WTC11 (cell line): ENCODE data around the gene LRRC49. TPM values are rescaled to one million over a fixed set of nuclear protein-coding genes. Genes with fewer than 3 reads are reported as not detected.

Experiments used
- ATAC-seq: fragments of 200-7000 bp; cut with Tn5 transposase; 2 replicates; pipeline ENCODE4 v1.10.0; 2021; ENCODE audit warnings: mild to moderate bottlenecking, moderate library complexity
- CTCF ChIA-PET: fragments of 300-600 bp; sonication (Branson Sonifier 250); formaldehyde crosslinking; loops from one replicate; lab custom pipeline; 2021; ENCODE audit warnings: antibody characterized with exemption; lab: Charles Lee
- POLR2A ChIA-PET: fragments of 350-600 bp; sonication (Branson Sonifier 250); formaldehyde crosslinking; loops from one replicate; lab custom pipeline; 2021; ENCODE audit warnings: antibody characterized with exemption; lab: Charles Lee
- DNase-seq: peaks from one replicate; pipeline ENCODE4 v3.0.0; 2021; ENCODE audit warnings: low spot score
- H3K27ac Mint-ChIP-seq: 2 replicates; pipeline ENCODE4 v1.8.0; 2021; ENCODE audit warnings: mixed read lengths
- H3K27me3 Mint-ChIP-seq: 2 replicates; pipeline ENCODE4 v1.8.0; 2021; ENCODE audit warnings: low read depth, mild to moderate bottlenecking, moderate library complexity, mixed read lengths
- H3K36me3 Mint-ChIP-seq: 2 replicates; pipeline ENCODE4 v1.8.0; 2021; ENCODE audit warnings: mixed read lengths
- H3K4me1 Mint-ChIP-seq: 2 replicates; pipeline ENCODE4 v1.8.0; 2022; ENCODE audit warnings: mixed read lengths
- H3K4me3 Mint-ChIP-seq: 2 replicates; pipeline ENCODE4 v1.8.0; 2021; ENCODE audit warnings: mild to moderate bottlenecking, moderate library complexity, mixed read lengths
- H3K9me3 Mint-ChIP-seq: 2 replicates; pipeline ENCODE4 v1.8.0; 2021; ENCODE audit warnings: mixed read lengths
- CBFB ChIP-seq: sonication (generic); formaldehyde crosslinking; IDR thresholded peaks from 2 replicates; pipeline ENCODE4 v1.8.1; 2022; ENCODE audit warnings: mild to moderate bottlenecking, low read depth, missing genetic modification reagents
- CREB1 ChIP-seq: sonication (generic); formaldehyde crosslinking; IDR thresholded peaks from 2 replicates; pipeline ENCODE4 v1.8.0; 2023; ENCODE audit warnings: mild to moderate bottlenecking, missing genetic modification reagents
- FOXK1 ChIP-seq: sonication (generic); formaldehyde crosslinking; IDR thresholded peaks from 2 replicates; pipeline ENCODE4 v1.8.0; 2022; ENCODE audit warnings: mild to moderate bottlenecking, moderate library complexity, missing genetic modification reagents
- NFE2L1 ChIP-seq: sonication (generic); formaldehyde crosslinking; IDR thresholded peaks from 2 replicates; pipeline ENCODE4 v1.8.1; 2023; ENCODE audit warnings: missing genetic modification reagents
- NR2C2 ChIP-seq: sonication (generic); formaldehyde crosslinking; IDR thresholded peaks from 2 replicates; pipeline ENCODE4 v1.8.0; 2022; ENCODE audit warnings: mild to moderate bottlenecking, missing genetic modification reagents
- total RNA-seq: library from RNA; stranded (reverse); gene quantifications from 3 replicates; pipeline ENCODE4 v1.2.3, GENCODE V29; 2021
- TF ChIP-seq, protein P1 (sequence below): sonication (generic); formaldehyde crosslinking; IDR thresholded peaks from 2 replicates; pipeline ENCODE4 v1.8.1; 2022; ENCODE audit warnings: missing genetic modification reagents, borderline replicate concordance
- TF ChIP-seq, protein P2 (sequence below): sonication (generic); formaldehyde crosslinking; IDR thresholded peaks from 2 replicates; pipeline ENCODE4 v1.8.1; 2023; ENCODE audit warnings: mild to moderate bottlenecking, missing genetic modification reagents, moderate library complexity
- TF ChIP-seq, protein P3 (sequence below): fragments of 250-450 bp; sonication (Bioruptor Pico); conservative IDR thresholded peaks from 2 replicates; pipeline ENCODE4 v1.9.0; 2021; ENCODE audit warnings: mild to moderate bottlenecking
- TF ChIP-seq, protein P4 (sequence below): sonication (generic); formaldehyde crosslinking; IDR thresholded peaks from 2 replicates; pipeline ENCODE4 v1.8.1; 2023; ENCODE audit warnings: mild to moderate bottlenecking, missing genetic modification reagents, moderate library complexity
- TF ChIP-seq, protein P5 (sequence below): fragments of 200-600 bp; IDR thresholded peaks from 2 replicates; pipeline ENCODE4 v1.8.0; 2022; ENCODE audit warnings: antibody characterized with exemption
- TF ChIP-seq, protein P6 (sequence below): sonication (generic); formaldehyde crosslinking; IDR thresholded peaks from 2 replicates; pipeline ENCODE4 v1.8.0; 2022; ENCODE audit warnings: missing genetic modification reagents
- TF ChIP-seq, protein P7 (sequence below): fragments of 250-450 bp; sonication (Bioruptor Pico); IDR thresholded peaks from 2 replicates; pipeline ENCODE4 v1.9.0; 2021; ENCODE audit warnings: mild to moderate bottlenecking, borderline replicate concordance
- TF ChIP-seq, protein P8 (sequence below): sonication (generic); formaldehyde crosslinking; conservative IDR thresholded peaks from 2 replicates; pipeline ENCODE4 v1.8.1; 2023; ENCODE audit warnings: mild to moderate bottlenecking, low read depth, missing genetic modification reagents, moderate library complexity
- TF ChIP-seq, protein P9 (sequence below): sonication (generic); formaldehyde crosslinking; IDR thresholded peaks from 2 replicates; pipeline ENCODE4 v1.8.1; 2022; ENCODE audit warnings: mild to moderate bottlenecking, moderate library complexity, missing genetic modification reagents
- TF ChIP-seq, protein P10 (sequence below): fragments of 250-450 bp; sonication (Bioruptor Pico); IDR thresholded peaks from 2 replicates; pipeline ENCODE4 v1.8.0; 2021; ENCODE audit warnings: mild to moderate bottlenecking

Gene LRRC49
- total RNA-seq, 1 experiment from 2014 or later: 6.9 TPM

DNA sequence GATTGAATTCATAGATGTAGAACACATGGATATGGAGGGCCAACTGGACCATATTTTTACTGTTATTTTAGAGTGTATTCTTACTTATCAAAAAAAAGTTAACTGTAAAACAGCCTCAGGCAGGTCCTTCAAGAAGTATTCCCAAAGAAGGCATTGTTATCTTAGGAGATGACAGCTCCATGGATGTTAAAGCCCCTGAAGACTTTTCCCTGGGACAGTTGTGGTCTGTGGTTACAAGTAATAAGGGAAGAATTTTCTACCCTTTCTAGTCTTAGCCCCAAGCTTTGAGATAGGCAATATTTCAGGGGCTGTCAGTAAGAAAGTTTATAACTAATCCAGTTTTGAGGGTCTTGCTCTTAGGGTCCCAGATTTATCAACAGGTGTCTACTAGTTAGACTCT is 62.5 kb downstream of the LRRC49 start:
- TF ChIP-seq, protein P1, sequence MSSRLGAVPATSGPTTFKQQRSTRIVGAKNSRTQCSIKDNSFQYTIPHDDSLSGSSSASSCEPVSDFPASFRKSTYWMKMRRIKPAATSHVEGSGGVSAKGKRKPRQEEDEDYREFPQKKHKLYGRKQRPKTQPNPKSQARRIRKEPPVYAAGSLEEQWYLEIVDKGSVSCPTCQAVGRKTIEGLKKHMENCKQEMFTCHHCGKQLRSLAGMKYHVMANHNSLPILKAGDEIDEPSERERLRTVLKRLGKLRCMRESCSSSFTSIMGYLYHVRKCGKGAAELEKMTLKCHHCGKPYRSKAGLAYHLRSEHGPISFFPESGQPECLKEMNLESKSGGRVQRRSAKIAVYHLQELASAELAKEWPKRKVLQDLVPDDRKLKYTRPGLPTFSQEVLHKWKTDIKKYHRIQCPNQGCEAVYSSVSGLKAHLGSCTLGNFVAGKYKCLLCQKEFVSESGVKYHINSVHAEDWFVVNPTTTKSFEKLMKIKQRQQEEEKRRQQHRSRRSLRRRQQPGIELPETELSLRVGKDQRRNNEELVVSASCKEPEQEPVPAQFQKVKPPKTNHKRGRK (CRISPR knock-in tag): no peak
- TF ChIP-seq, protein P2, sequence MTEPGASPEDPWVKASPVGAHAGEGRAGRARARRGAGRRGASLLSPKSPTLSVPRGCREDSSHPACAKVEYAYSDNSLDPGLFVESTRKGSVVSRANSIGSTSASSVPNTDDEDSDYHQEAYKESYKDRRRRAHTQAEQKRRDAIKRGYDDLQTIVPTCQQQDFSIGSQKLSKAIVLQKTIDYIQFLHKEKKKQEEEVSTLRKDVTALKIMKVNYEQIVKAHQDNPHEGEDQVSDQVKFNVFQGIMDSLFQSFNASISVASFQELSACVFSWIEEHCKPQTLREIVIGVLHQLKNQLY: no peak
- TF ChIP-seq, protein P3, sequence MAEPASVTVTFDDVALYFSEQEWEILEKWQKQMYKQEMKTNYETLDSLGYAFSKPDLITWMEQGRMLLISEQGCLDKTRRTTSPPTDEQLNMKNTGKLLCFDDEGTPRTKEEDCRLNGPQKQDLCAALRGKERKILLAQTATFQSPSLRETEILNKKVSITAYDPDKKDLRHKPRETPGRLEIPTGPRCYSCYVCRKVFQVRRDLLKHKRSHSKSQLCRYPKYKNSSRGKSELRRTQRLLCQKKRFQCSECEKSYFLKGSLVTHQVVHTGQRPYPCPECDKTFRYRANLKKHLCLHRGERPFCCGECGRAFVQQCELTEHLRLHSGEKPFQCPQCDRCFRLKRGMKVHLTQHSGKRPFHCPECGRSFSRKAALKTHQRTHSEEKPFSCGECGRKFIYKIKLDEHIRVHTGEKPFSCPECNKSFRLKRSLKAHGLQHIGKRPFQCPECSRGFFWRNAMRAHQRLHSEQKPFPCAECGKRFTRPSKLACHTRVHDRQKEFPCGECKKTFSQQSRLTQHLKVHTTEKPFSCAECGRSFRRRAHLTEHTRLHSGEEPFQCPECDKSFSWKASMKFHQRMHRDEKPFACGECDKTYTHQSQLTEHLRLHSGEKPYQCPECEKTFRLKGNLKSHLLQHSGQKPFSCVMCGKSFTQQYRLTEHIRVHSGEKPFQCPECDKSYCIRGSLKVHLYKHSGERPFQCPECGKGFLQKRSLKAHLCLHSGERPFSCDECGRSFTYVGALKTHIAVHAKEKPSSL (CRISPR knock-in tag): no peak
- TF ChIP-seq, protein P4, sequence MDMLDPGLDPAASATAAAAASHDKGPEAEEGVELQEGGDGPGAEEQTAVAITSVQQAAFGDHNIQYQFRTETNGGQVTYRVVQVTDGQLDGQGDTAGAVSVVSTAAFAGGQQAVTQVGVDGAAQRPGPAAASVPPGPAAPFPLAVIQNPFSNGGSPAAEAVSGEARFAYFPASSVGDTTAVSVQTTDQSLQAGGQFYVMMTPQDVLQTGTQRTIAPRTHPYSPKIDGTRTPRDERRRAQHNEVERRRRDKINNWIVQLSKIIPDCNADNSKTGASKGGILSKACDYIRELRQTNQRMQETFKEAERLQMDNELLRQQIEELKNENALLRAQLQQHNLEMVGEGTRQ (CRISPR knock-in tag): no peak
- TF ChIP-seq, protein P5, sequence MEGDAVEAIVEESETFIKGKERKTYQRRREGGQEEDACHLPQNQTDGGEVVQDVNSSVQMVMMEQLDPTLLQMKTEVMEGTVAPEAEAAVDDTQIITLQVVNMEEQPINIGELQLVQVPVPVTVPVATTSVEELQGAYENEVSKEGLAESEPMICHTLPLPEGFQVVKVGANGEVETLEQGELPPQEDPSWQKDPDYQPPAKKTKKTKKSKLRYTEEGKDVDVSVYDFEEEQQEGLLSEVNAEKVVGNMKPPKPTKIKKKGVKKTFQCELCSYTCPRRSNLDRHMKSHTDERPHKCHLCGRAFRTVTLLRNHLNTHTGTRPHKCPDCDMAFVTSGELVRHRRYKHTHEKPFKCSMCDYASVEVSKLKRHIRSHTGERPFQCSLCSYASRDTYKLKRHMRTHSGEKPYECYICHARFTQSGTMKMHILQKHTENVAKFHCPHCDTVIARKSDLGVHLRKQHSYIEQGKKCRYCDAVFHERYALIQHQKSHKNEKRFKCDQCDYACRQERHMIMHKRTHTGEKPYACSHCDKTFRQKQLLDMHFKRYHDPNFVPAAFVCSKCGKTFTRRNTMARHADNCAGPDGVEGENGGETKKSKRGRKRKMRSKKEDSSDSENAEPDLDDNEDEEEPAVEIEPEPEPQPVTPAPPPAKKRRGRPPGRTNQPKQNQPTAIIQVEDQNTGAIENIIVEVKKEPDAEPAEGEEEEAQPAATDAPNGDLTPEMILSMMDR: no peak
- TF ChIP-seq, protein P6, sequence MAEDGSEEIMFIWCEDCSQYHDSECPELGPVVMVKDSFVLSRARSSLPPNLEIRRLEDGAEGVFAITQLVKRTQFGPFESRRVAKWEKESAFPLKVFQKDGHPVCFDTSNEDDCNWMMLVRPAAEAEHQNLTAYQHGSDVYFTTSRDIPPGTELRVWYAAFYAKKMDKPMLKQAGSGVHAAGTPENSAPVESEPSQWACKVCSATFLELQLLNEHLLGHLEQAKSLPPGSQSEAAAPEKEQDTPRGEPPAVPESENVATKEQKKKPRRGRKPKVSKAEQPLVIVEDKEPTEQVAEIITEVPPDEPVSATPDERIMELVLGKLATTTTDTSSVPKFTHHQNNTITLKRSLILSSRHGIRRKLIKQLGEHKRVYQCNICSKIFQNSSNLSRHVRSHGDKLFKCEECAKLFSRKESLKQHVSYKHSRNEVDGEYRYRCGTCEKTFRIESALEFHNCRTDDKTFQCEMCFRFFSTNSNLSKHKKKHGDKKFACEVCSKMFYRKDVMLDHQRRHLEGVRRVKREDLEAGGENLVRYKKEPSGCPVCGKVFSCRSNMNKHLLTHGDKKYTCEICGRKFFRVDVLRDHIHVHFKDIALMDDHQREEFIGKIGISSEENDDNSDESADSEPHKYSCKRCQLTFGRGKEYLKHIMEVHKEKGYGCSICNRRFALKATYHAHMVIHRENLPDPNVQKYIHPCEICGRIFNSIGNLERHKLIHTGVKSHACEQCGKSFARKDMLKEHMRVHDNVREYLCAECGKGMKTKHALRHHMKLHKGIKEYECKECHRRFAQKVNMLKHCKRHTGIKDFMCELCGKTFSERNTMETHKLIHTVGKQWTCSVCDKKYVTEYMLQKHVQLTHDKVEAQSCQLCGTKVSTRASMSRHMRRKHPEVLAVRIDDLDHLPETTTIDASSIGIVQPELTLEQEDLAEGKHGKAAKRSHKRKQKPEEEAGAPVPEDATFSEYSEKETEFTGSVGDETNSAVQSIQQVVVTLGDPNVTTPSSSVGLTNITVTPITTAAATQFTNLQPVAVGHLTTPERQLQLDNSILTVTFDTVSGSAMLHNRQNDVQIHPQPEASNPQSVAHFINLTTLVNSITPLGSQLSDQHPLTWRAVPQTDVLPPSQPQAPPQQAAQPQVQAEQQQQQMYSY (CRISPR knock-in tag): no peak
- TF ChIP-seq CBFB: no peak
- no peak for TF ChIP-seq NFE2L1 (CRISPR knock-in tag)
- no peak for TF ChIP-seq FOXK1 (CRISPR knock-in tag)
- TF ChIP-seq, protein P7, sequence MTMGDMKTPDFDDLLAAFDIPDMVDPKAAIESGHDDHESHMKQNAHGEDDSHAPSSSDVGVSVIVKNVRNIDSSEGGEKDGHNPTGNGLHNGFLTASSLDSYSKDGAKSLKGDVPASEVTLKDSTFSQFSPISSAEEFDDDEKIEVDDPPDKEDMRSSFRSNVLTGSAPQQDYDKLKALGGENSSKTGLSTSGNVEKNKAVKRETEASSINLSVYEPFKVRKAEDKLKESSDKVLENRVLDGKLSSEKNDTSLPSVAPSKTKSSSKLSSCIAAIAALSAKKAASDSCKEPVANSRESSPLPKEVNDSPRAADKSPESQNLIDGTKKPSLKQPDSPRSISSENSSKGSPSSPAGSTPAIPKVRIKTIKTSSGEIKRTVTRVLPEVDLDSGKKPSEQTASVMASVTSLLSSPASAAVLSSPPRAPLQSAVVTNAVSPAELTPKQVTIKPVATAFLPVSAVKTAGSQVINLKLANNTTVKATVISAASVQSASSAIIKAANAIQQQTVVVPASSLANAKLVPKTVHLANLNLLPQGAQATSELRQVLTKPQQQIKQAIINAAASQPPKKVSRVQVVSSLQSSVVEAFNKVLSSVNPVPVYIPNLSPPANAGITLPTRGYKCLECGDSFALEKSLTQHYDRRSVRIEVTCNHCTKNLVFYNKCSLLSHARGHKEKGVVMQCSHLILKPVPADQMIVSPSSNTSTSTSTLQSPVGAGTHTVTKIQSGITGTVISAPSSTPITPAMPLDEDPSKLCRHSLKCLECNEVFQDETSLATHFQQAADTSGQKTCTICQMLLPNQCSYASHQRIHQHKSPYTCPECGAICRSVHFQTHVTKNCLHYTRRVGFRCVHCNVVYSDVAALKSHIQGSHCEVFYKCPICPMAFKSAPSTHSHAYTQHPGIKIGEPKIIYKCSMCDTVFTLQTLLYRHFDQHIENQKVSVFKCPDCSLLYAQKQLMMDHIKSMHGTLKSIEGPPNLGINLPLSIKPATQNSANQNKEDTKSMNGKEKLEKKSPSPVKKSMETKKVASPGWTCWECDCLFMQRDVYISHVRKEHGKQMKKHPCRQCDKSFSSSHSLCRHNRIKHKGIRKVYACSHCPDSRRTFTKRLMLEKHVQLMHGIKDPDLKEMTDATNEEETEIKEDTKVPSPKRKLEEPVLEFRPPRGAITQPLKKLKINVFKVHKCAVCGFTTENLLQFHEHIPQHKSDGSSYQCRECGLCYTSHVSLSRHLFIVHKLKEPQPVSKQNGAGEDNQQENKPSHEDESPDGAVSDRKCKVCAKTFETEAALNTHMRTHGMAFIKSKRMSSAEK (CRISPR knock-in tag): no peak
- TF ChIP-seq, protein P8, sequence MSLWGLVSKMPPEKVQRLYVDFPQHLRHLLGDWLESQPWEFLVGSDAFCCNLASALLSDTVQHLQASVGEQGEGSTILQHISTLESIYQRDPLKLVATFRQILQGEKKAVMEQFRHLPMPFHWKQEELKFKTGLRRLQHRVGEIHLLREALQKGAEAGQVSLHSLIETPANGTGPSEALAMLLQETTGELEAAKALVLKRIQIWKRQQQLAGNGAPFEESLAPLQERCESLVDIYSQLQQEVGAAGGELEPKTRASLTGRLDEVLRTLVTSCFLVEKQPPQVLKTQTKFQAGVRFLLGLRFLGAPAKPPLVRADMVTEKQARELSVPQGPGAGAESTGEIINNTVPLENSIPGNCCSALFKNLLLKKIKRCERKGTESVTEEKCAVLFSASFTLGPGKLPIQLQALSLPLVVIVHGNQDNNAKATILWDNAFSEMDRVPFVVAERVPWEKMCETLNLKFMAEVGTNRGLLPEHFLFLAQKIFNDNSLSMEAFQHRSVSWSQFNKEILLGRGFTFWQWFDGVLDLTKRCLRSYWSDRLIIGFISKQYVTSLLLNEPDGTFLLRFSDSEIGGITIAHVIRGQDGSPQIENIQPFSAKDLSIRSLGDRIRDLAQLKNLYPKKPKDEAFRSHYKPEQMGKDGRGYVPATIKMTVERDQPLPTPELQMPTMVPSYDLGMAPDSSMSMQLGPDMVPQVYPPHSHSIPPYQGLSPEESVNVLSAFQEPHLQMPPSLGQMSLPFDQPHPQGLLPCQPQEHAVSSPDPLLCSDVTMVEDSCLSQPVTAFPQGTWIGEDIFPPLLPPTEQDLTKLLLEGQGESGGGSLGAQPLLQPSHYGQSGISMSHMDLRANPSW (CRISPR knock-in tag): no peak
- no peak for TF ChIP-seq NR2C2 (CRISPR knock-in tag)
- TF ChIP-seq CREB1 (CRISPR knock-in tag): no peak
- TF ChIP-seq, protein P9, sequence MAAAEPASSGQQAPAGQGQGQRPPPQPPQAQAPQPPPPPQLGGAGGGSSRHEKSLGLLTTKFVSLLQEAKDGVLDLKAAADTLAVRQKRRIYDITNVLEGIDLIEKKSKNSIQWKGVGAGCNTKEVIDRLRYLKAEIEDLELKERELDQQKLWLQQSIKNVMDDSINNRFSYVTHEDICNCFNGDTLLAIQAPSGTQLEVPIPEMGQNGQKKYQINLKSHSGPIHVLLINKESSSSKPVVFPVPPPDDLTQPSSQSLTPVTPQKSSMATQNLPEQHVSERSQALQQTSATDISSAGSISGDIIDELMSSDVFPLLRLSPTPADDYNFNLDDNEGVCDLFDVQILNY (CRISPR knock-in tag): no peak
- TF ChIP-seq, protein P10, sequence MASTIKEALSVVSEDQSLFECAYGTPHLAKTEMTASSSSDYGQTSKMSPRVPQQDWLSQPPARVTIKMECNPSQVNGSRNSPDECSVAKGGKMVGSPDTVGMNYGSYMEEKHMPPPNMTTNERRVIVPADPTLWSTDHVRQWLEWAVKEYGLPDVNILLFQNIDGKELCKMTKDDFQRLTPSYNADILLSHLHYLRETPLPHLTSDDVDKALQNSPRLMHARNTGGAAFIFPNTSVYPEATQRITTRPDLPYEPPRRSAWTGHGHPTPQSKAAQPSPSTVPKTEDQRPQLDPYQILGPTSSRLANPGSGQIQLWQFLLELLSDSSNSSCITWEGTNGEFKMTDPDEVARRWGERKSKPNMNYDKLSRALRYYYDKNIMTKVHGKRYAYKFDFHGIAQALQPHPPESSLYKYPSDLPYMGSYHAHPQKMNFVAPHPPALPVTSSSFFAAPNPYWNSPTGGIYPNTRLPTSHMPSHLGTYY (CRISPR knock-in tag): no peak
- TF ChIP-seq, all 79 proteins: peak for 0
- ChIA-PET CTCF (no interaction called here), POLR2A (interaction anchor here (0.6 kb wide), 1 partner anchor 439 kb away, joined by 3 read pairs; no protein-coding TSS in a partner anchor)
- H3K27ac Mint-ChIP-seq: no peak overlapping the region
- H3K4me1 Mint-ChIP-seq: no peaks in the 10 kb centered on the region
- peaks cover 23% of the 10 kb centered on the region for H3K9me3 Mint-ChIP-seq
- H3K4me3 Mint-ChIP-seq: no peak overlapping the region
- no peaks in the 10 kb centered on the region for H3K27me3 Mint-ChIP-seq
- peaks cover 4% of the 10 kb centered on the region; the same call in 1 of the 2 replicates for H3K36me3 Mint-ChIP-seq
- ATAC-seq (no peak), DNase-seq (no peak)
